ENCODE data around the gene ANAPC2. TPM values are rescaled to one million over a fixed set of nuclear protein-coding genes. Genes with fewer than 3 reads are reported as not detected.

The ANAPC2 gene
- total RNA-seq, 4 donors from 2014 or later, result 24.8 to 99.8 (median 54.9) TPM

- H3K27me3 ChIP-seq, result peaks cover 91% of the 10 kb centered on the region
These were observed 46.1 kb downstream of the ANAPC2 start for GRCh38 chr9:137141976-137142936.

DNA sequence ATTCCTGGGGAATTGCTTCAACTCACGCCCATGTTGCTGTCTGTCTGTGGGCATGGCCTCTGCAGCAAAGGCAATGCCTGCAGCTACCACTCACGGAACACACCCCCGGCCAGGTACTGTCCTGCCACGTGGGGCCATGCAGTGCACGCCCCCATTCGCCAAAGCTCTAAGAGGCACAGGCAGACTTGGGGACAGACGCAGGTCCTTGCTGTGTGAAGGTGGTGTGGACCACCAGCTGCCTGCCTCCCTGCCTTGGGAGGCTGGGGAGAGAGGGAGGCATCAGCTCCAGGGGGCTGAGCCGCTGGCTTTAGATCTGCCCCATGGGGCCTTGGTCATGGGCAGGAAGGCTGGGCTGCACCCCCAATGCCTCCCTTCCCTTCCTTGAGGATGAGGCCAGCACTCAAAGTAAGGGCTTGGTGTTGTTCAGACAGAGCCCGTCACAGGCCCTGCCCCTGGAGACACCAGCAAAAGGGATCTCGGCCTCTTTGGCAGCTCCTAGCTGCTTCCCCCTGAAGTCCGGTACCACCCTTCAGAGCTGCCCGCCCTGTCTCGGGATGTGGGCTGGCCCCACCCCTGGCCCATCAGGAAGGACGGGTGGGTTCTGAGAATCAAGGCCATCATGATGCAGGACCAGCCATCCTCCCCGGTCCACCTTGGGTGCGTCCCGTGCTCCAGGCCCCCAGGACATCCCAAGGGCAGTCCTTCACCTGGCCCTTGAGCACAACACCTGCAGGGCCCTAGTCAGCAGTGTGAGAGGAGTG, 47.1 kb downstream of the ANAPC2 start:
- no peak for DNase-seq (ENCODE audit: low spot score in 2 of 2)
- TF ChIP-seq POLR2A (IDR thresholded peaks at IDR 0.05) (no peak), POLR2AphosphoS5 (IDR thresholded peaks at IDR 0.05) (no peak), EP300 (IDR thresholded peaks at IDR 0.05) (no peak)
- TF ChIP-seq, protein P1, sequence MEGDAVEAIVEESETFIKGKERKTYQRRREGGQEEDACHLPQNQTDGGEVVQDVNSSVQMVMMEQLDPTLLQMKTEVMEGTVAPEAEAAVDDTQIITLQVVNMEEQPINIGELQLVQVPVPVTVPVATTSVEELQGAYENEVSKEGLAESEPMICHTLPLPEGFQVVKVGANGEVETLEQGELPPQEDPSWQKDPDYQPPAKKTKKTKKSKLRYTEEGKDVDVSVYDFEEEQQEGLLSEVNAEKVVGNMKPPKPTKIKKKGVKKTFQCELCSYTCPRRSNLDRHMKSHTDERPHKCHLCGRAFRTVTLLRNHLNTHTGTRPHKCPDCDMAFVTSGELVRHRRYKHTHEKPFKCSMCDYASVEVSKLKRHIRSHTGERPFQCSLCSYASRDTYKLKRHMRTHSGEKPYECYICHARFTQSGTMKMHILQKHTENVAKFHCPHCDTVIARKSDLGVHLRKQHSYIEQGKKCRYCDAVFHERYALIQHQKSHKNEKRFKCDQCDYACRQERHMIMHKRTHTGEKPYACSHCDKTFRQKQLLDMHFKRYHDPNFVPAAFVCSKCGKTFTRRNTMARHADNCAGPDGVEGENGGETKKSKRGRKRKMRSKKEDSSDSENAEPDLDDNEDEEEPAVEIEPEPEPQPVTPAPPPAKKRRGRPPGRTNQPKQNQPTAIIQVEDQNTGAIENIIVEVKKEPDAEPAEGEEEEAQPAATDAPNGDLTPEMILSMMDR (IDR thresholded peaks at IDR 0.05), result no peak
- H3K4me1 ChIP-seq, result peaks cover 14% of the 10 kb centered on the region
- no peak overlapping the region for H3K4me3 ChIP-seq
- peaks cover 91% of the 10 kb centered on the region for H3K27me3 ChIP-seq
- 66% methylated on average over 6 of the region's 17 CpGs for WGBS
- no peaks in the 10 kb centered on the region for H3K9me3 ChIP-seq
- H3K36me3 ChIP-seq, result no peaks in the 10 kb centered on the region
- no peak overlapping the region for H3K27ac ChIP-seq

More at GRCh38 chr9:137141976-137142936, 46.1 kb downstream of the ANAPC2 start:
- Histone ChIP-seq H3K36me3 (no peaks in the 10 kb centered on the region), H3K4me1 (peaks cover 11% of the 10 kb centered on the region), H3K9me3 (no peaks in the 10 kb centered on the region), H3K27ac (no peak overlapping the region), H3K4me3 (no peak overlapping the region)
- TF ChIP-seq POLR2A (IDR thresholded peaks at IDR 0.05) (no peak), POLR2AphosphoS5 (IDR thresholded peaks at IDR 0.05) (no peak), EP300 (IDR thresholded peaks at IDR 0.05) (no peak)
- no peak for DNase-seq (ENCODE audit: low spot score in 2 of 2)
- WGBS, result 74% methylated on average over 22 of the region's 24 CpGs

GRCh38 chr9:137140151-137141012, 48.0 kb downstream of the ANAPC2 start:
- Histone ChIP-seq H3K27ac (no peak overlapping the region), H3K4me1 (peaks cover 14% of the 10 kb centered on the region), H3K9me3 (no peaks in the 10 kb centered on the region), H3K27me3 (peaks cover 91% of the 10 kb centered on the region), H3K36me3 (no peaks in the 10 kb centered on the region), H3K4me3 (no peak overlapping the region)
- TF ChIP-seq EP300 (IDR thresholded peaks at IDR 0.05), result no peak
- TF ChIP-seq, protein P1 (IDR thresholded peaks at IDR 0.05), result no peak
- no peak for TF ChIP-seq POLR2AphosphoS5 (IDR thresholded peaks at IDR 0.05)
- no peak for TF ChIP-seq POLR2A (IDR thresholded peaks at IDR 0.05)
- 50% methylated on average over 16 of the region's 26 CpGs for WGBS
- no peak for DNase-seq (ENCODE audit: low spot score in 2 of 2)

DNA sequence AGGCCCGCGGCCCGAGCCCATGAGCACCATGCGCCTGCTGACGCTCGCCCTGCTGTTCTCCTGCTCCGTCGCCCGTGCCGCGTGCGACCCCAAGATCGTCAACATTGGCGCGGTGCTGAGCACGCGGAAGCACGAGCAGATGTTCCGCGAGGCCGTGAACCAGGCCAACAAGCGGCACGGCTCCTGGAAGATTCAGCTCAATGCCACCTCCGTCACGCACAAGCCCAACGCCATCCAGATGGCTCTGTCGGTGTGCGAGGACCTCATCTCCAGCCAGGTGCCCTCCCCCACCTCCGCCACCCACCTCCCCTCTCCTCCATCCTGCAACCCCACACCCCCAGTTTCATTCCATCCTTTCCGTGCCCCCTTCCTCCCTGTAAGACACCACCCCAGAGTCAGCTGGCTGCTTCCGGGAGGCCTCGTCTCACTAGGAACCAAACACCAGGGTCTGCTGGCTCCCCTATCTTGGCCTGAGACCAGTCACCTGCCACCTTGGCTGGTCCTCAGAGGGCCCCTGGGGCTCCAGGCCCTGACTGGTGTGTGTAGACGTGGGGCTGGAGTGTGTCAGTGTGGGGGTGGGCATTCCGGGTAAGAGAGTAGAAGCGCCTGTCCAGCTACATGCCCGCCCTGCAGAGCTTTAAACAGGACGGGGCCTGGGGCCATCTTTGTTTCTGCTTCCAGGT, 48.8 kb downstream of the ANAPC2 start:
- Histone ChIP-seq H3K27ac (no peak overlapping the region), H3K9me3 (no peaks in the 10 kb centered on the region), H3K4me1 (peaks cover 14% of the 10 kb centered on the region), H3K27me3 (peaks cover 93% of the 10 kb centered on the region), H3K4me3 (no peak overlapping the region), H3K36me3 (no peaks in the 10 kb centered on the region)
- TF ChIP-seq, protein P1 (IDR thresholded peaks at IDR 0.05), result no peak
- TF ChIP-seq POLR2AphosphoS5 (IDR thresholded peaks at IDR 0.05), result no peak
- TF ChIP-seq POLR2A (IDR thresholded peaks at IDR 0.05), result no peak
- no peak for TF ChIP-seq EP300 (IDR thresholded peaks at IDR 0.05)
- WGBS, result 51% methylated on average over 12 of the region's 37 CpGs
- no peak for DNase-seq (ENCODE audit: low spot score in 2 of 2)

Measured in suprapubic skin (tissue), 4 donors.